ENCODE results near the gene LNX2. TPM values are rescaled to one million over a fixed set of nuclear protein-coding genes. Genes with fewer than 3 reads are reported as not detected.
"Not testable (repeated sequence)": the region's sequence is repeated elsewhere in the genome, so short reads cannot be mapped to it uniquely, and the experiment has no call there.

LNX2 gene
- total and polyA plus RNA-seq, 4 donors: 2.6 to 10.3 (median 8.6) TPM

DNA sequence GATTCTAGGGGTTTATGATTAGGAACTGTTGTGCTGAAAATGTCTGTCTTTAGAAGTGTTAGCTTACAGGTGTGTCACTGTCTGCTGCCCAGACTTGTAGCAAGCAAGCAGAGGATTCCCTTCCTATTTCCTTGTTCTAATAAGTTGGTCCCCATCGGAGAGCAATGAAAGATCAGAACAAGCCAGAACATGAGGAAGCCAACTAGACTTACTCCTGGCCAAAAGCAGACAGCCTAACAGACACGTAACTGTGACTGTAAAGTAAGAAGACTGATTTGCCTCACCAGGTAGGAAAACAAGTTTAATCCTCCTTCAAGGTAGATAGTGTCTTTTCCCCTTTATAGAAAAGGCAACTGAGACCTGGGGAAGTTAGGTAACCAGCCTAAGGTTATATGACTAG lies 13.9 kb upstream of the LNX2 start:
- ATAC-seq (ENCODE audit: low FRiP score) (no peak), DNase-seq (no peak)
- Histone ChIP-seq H3K27me3 (ENCODE audit: control insufficient read depth in 1 of 2, insufficient read depth in 2 of 2, low read length in 1 of 2) (no peaks in the 10 kb centered on the region), H3K9me3 (ENCODE audit: control insufficient read depth, low read length) (no peaks in the 10 kb centered on the region), H3K27ac (ENCODE audit: low read depth in 1 of 2, low read length in 2 of 2) (no peak overlapping the region), H3K4me1 (ENCODE audit: control insufficient read depth in 1 of 2, insufficient read depth in 2 of 2, low read length in 2 of 2) (no peaks in the 10 kb centered on the region), H3K36me3 (ENCODE audit: control insufficient read depth in 1 of 2, insufficient read depth in 2 of 2, low read length in 1 of 2) (no peaks in the 10 kb centered on the region), H3K4me3 (ENCODE audit: low read length in 2 of 2) (no peak overlapping the region)
- WGBS, 2 donors: 83 to 88% methylated on average over 2 of the region's 2 CpGs
- intact Hi-C loops (cut with DNase I): loop anchor here in 1 of 2 donors (10.0 kb wide), 1 partner anchor 189 kb away; no protein-coding TSS in a partner anchor

DNA sequence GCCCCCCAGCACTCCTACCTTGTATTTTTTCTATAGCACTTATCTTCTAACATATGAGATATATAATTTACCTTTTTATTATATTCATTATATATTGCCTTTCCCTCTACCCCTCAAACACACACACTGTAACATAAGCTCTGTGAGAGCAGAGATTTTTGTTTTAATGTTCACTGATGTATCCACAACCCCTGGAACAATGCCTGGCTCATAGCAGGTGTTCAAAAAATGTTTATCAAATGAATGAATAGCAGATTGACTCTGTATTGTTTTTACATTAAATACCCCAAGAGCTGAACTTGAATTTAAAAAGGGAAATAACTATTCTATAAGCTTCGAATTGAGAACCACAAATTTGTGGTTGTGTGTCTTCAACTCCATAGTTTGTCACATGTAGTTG lies 12.3 kb upstream of the LNX2 start:
- DNase-seq (no peak), ATAC-seq (ENCODE audit: low FRiP score) (no peak)
- Histone ChIP-seq H3K27ac (ENCODE audit: low read depth in 1 of 2, low read length in 2 of 2) (no peak overlapping the region), H3K4me3 (ENCODE audit: low read length in 2 of 2) (no peak overlapping the region), H3K36me3 (ENCODE audit: control insufficient read depth in 1 of 2, insufficient read depth in 2 of 2, low read length in 1 of 2) (no peaks in the 10 kb centered on the region), H3K4me1 (ENCODE audit: control insufficient read depth in 1 of 2, insufficient read depth in 2 of 2, low read length in 2 of 2) (no peaks in the 10 kb centered on the region), H3K27me3 (ENCODE audit: control insufficient read depth in 1 of 2, insufficient read depth in 2 of 2, low read length in 1 of 2) (no peaks in the 10 kb centered on the region), H3K9me3 (ENCODE audit: control insufficient read depth, low read length) (no peaks in the 10 kb centered on the region)
- intact Hi-C loops (cut with DNase I): loop anchor here in 1 of 2 donors (10.0 kb wide), 1 partner anchor 188 kb away; no protein-coding TSS in a partner anchor
- 93 to 100% methylated on average over 1 of the region's 1 CpG for WGBS, 2 donors

DNA sequence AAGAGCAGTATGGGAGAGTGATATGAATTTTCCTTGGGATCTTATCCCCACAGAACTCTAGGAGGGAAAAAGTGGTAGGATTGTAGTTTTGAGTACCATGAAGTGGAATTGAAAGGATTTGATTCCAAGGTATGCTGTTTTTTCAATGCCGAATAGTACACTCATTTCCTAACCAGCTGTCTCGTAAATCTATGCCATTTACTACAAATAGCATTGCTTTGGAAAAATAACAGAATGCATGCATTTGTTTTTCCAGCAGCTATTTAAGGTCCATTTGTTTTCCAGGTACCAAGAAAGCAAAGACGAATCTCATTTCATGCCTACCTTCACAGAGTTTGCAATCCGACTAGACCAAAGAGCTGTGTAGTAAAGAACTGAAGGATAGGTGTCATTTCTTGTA lies 11.9 kb upstream of the LNX2 start:
- 77 to 85% methylated on average over 4 of the region's 4 CpGs for WGBS, 2 donors
- ATAC-seq (ENCODE audit: low FRiP score) (no peak), DNase-seq (no peak)
- intact Hi-C loops (cut with DNase I): loop anchor here in 1 of 2 donors (10.0 kb wide), 1 partner anchor 187 kb away; no protein-coding TSS in a partner anchor
- no peak overlapping the region for H3K27ac ChIP-seq (ENCODE audit: low read depth in 1 of 2, low read length in 2 of 2)
- H3K4me1 ChIP-seq (ENCODE audit: control insufficient read depth in 1 of 2, insufficient read depth in 2 of 2, low read length in 2 of 2): no peaks in the 10 kb centered on the region
- H3K4me3 ChIP-seq (ENCODE audit: low read length in 2 of 2): no peak overlapping the region
- H3K27me3 ChIP-seq (ENCODE audit: control insufficient read depth in 1 of 2, insufficient read depth in 2 of 2, low read length in 1 of 2): no peaks in the 10 kb centered on the region
- peaks cover 0 to 1% of the 10 kb centered on the region in 2 donors for H3K36me3 ChIP-seq (ENCODE audit: control insufficient read depth in 1 of 2, insufficient read depth in 2 of 2, low read length in 1 of 2)
- no peaks in the 10 kb centered on the region for H3K9me3 ChIP-seq (ENCODE audit: control insufficient read depth, low read length)

DNA sequence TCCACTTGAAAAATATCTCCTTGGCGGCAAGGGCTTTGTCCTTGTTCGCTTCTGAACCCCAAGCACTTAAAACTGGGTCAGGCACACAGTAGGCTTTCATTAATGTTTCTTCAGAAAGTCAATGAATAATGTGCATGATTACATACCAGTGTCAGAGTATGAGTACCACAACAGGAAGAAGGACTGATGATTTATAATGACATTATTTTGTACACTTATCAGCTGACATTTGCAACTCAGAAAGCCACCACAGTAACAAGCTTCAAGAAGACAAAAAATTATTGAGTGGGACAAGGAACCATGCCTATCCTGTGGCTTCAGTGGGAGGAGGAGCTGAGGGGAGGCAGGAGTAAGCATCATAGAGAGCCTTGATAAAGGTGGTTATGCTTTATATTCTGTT lies 11.3 kb upstream of the LNX2 start:
- 96 to 97% methylated on average over 2 of the region's 2 CpGs for WGBS, 2 donors

DNA sequence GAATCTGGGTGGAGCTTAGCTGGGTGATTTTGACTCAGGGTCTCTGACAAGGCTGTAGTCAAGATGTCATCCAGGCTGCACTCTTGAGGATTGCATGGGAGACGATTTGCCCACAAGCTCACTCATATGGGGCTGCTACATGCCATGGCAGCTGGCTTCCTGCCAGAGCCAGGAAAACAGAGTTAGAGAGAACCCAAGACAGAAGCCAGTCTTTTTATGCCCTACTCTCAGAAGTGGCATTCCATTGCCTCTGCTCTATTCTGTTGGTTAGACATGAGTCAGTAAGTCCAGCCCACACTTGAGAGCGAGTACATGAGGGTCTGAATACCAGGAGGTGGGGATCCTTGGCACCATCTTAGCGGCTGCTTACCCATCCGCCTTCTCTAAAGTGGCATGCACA lies 10.8 kb upstream of the LNX2 start:
- DNase-seq (no peak), ATAC-seq (ENCODE audit: low FRiP score) (no peak)
- Histone ChIP-seq H3K27ac (ENCODE audit: low read depth in 1 of 2, low read length in 2 of 2) (no peak overlapping the region), H3K27me3 (ENCODE audit: control insufficient read depth in 1 of 2, insufficient read depth in 2 of 2, low read length in 1 of 2) (no peaks in the 10 kb centered on the region), H3K36me3 (ENCODE audit: control insufficient read depth in 1 of 2, insufficient read depth in 2 of 2, low read length in 1 of 2) (peaks cover 0 to 1% of the 10 kb centered on the region in 2 donors), H3K9me3 (ENCODE audit: control insufficient read depth, low read length) (no peaks in the 10 kb centered on the region), H3K4me3 (ENCODE audit: low read length in 2 of 2) (no peak overlapping the region), H3K4me1 (ENCODE audit: control insufficient read depth in 1 of 2, insufficient read depth in 2 of 2, low read length in 2 of 2) (no peaks in the 10 kb centered on the region)
- WGBS, 2 donors: 89 to 92% methylated on average over 4 of the region's 4 CpGs
- intact Hi-C loops (cut with DNase I): loop anchor here in 1 of 2 donors (10.0 kb wide), 1 partner anchor 186 kb away; no protein-coding TSS in a partner anchor

More for the DNA sequence above, 11.3 kb upstream of the LNX2 start:
- intact Hi-C loops (cut with DNase I): loop anchor here in 1 of 2 donors (10.0 kb wide), 1 partner anchor 187 kb away; no protein-coding TSS in a partner anchor
- Histone ChIP-seq H3K27me3 (ENCODE audit: control insufficient read depth in 1 of 2, insufficient read depth in 2 of 2, low read length in 1 of 2) (no peaks in the 10 kb centered on the region), H3K9me3 (ENCODE audit: control insufficient read depth, low read length) (no peaks in the 10 kb centered on the region), H3K36me3 (ENCODE audit: control insufficient read depth in 1 of 2, insufficient read depth in 2 of 2, low read length in 1 of 2) (peaks cover 0 to 1% of the 10 kb centered on the region in 2 donors), H3K27ac (ENCODE audit: low read depth in 1 of 2, low read length in 2 of 2) (no peak overlapping the region), H3K4me1 (ENCODE audit: control insufficient read depth in 1 of 2, insufficient read depth in 2 of 2, low read length in 2 of 2) (no peaks in the 10 kb centered on the region), H3K4me3 (ENCODE audit: low read length in 2 of 2) (no peak overlapping the region)
- ATAC-seq (ENCODE audit: low FRiP score): no peak
- no peak for DNase-seq

DNA sequence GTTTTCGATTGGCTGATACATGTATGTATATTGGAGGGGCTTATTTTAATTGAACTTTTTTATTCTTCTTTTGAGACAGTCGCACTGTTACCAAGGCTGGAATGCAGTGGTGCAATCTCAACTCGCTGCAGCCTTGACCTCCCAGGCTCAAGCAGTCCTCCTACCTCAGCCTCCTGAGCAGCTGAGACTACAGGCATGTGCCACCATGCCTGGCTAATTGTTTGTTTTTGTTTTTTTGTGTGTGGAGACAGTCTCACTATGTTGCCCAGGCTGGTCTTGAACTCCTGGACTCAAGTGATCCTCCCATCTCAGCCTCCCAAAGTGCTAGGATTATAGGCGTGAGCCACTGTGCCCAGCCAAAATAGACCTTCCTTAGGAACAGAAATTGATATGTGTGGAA lies 8.4 kb upstream of the LNX2 start:
- WGBS, 2 donors: 98 to 99% methylated on average over 4 of the region's 4 CpGs
- H3K27ac ChIP-seq (ENCODE audit: low read depth in 1 of 2, low read length in 2 of 2); ATAC-seq (ENCODE audit: low FRiP score); H3K4me3 ChIP-seq (ENCODE audit: low read length in 2 of 2); H3K27me3 ChIP-seq (ENCODE audit: control insufficient read depth in 1 of 2, insufficient read depth in 2 of 2, low read length in 1 of 2); DNase-seq; H3K9me3 ChIP-seq (ENCODE audit: control insufficient read depth, low read length); H3K4me1 ChIP-seq (ENCODE audit: control insufficient read depth in 1 of 2, insufficient read depth in 2 of 2, low read length in 2 of 2); H3K36me3 ChIP-seq (ENCODE audit: control insufficient read depth in 1 of 2, insufficient read depth in 2 of 2, low read length in 1 of 2): not testable (repeated sequence)
- intact Hi-C loops (cut with DNase I): loop anchor here in 1 of 2 donors (10.0 kb wide), 1 partner anchor 454 kb away; the partner anchor contains the start of gene USP12

DNA sequence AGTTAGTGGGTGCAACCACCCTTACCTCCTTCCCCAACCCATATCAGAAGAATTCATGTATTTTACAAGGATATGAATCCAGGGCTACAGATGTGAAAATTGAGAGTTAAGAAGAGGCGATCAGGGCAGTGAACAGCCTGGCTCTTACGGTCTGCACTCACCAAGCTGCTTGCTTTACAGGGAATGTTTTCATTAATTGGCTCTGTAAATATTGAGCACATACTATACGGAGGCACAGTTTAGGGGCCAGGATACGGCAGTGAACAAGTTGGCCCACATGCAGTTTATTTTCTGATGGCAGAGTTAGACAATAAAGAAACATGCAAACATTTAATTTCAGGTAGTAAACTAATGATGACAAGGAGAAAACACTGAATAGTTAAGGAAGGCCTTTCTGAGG lies 7.8 kb upstream of the LNX2 start:
- intact Hi-C loops (cut with DNase I): loop anchor here in 1 of 2 donors (10.0 kb wide), 1 partner anchor 453 kb away; the partner anchor contains the start of gene USP12
- Histone ChIP-seq H3K27ac (ENCODE audit: low read depth in 1 of 2, low read length in 2 of 2) (no peak overlapping the region), H3K27me3 (ENCODE audit: control insufficient read depth in 1 of 2, insufficient read depth in 2 of 2, low read length in 1 of 2) (no peaks in the 10 kb centered on the region)

DNA sequence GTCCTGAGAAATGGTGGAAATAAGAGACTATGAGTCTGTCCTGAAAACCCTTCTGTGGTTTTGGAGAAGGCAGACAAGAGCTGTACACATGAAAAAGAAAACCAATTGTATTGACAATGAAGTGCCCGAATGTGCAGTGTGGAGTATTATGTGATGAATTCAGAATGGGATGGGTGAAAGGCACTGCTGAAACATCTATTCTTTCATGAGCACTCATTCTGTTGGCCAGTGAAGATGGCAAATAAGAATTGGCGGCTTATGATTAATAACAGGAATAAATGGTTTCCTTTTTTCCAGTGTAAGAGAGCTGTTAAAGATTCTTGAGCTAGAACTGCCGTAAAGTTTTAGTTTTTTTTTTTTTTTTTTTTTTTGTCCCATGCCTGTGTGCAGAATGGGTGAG lies 7.1 kb upstream of the LNX2 start:
- ATAC-seq (ENCODE audit: low FRiP score) (no peak), DNase-seq (no peak)
- Histone ChIP-seq H3K27ac (ENCODE audit: low read depth in 1 of 2, low read length in 2 of 2) (no peak overlapping the region), H3K4me3 (ENCODE audit: low read length in 2 of 2) (no peak overlapping the region), H3K9me3 (ENCODE audit: control insufficient read depth, low read length) (no peaks in the 10 kb centered on the region), H3K36me3 (ENCODE audit: control insufficient read depth in 1 of 2, insufficient read depth in 2 of 2, low read length in 1 of 2) (peaks cover 0 to 1% of the 10 kb centered on the region in 2 donors), H3K27me3 (ENCODE audit: control insufficient read depth in 1 of 2, insufficient read depth in 2 of 2, low read length in 1 of 2) (no peaks in the 10 kb centered on the region), H3K4me1 (ENCODE audit: control insufficient read depth in 1 of 2, insufficient read depth in 2 of 2, low read length in 2 of 2) (no peaks in the 10 kb centered on the region)
- intact Hi-C loops (cut with DNase I): loop anchor here in 1 of 2 donors (10.0 kb wide), 1 partner anchor 453 kb away; the partner anchor contains the start of gene USP12
- 87 to 93% methylated on average over 3 of the region's 3 CpGs for WGBS, 2 donors

More for the DNA sequence above, 7.8 kb upstream of the LNX2 start:
- Histone ChIP-seq H3K36me3 (ENCODE audit: control insufficient read depth in 1 of 2, insufficient read depth in 2 of 2, low read length in 1 of 2) (peaks cover 0 to 1% of the 10 kb centered on the region in 2 donors), H3K9me3 (ENCODE audit: control insufficient read depth, low read length) (no peaks in the 10 kb centered on the region), H3K4me1 (ENCODE audit: control insufficient read depth in 1 of 2, insufficient read depth in 2 of 2, low read length in 2 of 2) (no peaks in the 10 kb centered on the region), H3K4me3 (ENCODE audit: low read length in 2 of 2) (no peak overlapping the region)
- ATAC-seq (ENCODE audit: low FRiP score): no peak
- WGBS, 2 donors: 55 to 62% methylated on average over 4 of the region's 4 CpGs
- DNase-seq: no peak

DNA sequence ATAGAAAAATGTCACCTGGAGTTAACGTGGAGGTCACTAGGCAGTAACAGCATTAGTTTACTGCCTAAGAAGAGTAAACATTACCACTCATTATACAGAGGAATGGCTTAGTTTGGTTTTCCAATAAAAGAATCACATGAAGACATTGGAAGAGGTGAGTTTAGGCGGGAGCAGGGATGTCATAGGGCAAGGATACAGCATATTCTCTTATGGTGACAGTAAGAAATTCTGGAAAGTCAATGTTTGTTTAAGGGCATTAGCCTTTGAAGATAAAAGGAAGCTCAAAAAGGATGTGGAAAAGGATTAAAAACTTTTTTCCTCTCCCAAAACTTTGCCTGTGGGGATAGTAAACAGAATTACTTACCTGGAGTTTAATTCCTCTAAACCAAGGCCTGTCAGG lies 5.5 kb upstream of the LNX2 start:
- Histone ChIP-seq H3K9me3 (ENCODE audit: control insufficient read depth, low read length) (no peaks in the 10 kb centered on the region), H3K27ac (ENCODE audit: low read depth in 1 of 2, low read length in 2 of 2) (no peak overlapping the region), H3K4me1 (ENCODE audit: control insufficient read depth in 1 of 2, insufficient read depth in 2 of 2, low read length in 2 of 2) (no peaks in the 10 kb centered on the region), H3K36me3 (ENCODE audit: control insufficient read depth in 1 of 2, insufficient read depth in 2 of 2, low read length in 1 of 2) (peaks cover 0 to 1% of the 10 kb centered on the region in 2 donors), H3K27me3 (ENCODE audit: control insufficient read depth in 1 of 2, insufficient read depth in 2 of 2, low read length in 1 of 2) (no peaks in the 10 kb centered on the region), H3K4me3 (ENCODE audit: low read length in 2 of 2) (no peak overlapping the region)
- intact Hi-C loops (cut with DNase I): loop anchor here in 1 of 2 donors (10.0 kb wide), 1 partner anchor 451 kb away; the partner anchor contains the start of gene USP12
- WGBS, 2 donors: 87 to 89% methylated on average over 2 of the region's 2 CpGs
- ATAC-seq (ENCODE audit: low FRiP score): no peak
- DNase-seq: no peak

All from aorta (tissue), 5 donors.